ENCODE measurements around the gene EYA4.

EYA4 gene

GRCh38 chr6:133243723-133244305, 2.7 kb downstream of the EYA4 start:
- no peak for DNase-seq

- DNase-seq, result no peak
Measured at GRCh38 chr6:133244519-133244918, 3.4 kb downstream of the EYA4 start.

GRCh38 chr6:133245007-133245406, 3.9 kb downstream of the EYA4 start:
- DNase-seq, result no peak

- no peak for DNase-seq
Measured at GRCh38 chr6:133245422-133245903, 4.3 kb downstream of the EYA4 start.

- no peak for DNase-seq
Measured at GRCh38 chr6:133247581-133247980, 6.4 kb downstream of the EYA4 start.

- no peak for DNase-seq
Measured at GRCh38 chr6:133248241-133249001, 7.3 kb downstream of the EYA4 start.

GRCh38 chr6:133251688-133252087, 10.5 kb downstream of the EYA4 start:
- DNase-seq, result no peak

- no peak for DNase-seq
Measured at GRCh38 chr6:133254552-133255228, 13.5 kb downstream of the EYA4 start.

GRCh38 chr6:133257545-133258105, 16.5 kb downstream of the EYA4 start:
- no peak for DNase-seq

GRCh38 chr6:133259561-133259960, 18.4 kb downstream of the EYA4 start:
- no peak for DNase-seq

GRCh38 chr6:133262804-133263203, 21.6 kb downstream of the EYA4 start:
- DNase-seq, result no peak

GRCh38 chr6:133265066-133265465, 23.9 kb downstream of the EYA4 start:
- no peak for DNase-seq

GRCh38 chr6:133266186-133266585, 25.0 kb downstream of the EYA4 start:
- no peak for DNase-seq

- no peak for DNase-seq
Measured at GRCh38 chr6:133268621-133269020, 27.5 kb downstream of the EYA4 start.

GRCh38 chr6:133274813-133275212, 33.7 kb downstream of the EYA4 start:
- no peak for DNase-seq

GRCh38 chr6:133275213-133275612, 34.1 kb downstream of the EYA4 start:
- DNase-seq, result no peak

GRCh38 chr6:133277228-133277899, 36.2 kb downstream of the EYA4 start:
- DNase-seq, result no peak

GRCh38 chr6:133277900-133278545, 36.9 kb downstream of the EYA4 start:
- DNase-seq, result no peak

- DNase-seq, result no peak
Measured at GRCh38 chr6:133286765-133287164, 45.6 kb downstream of the EYA4 start.

GRCh38 chr6:133288662-133289061, 47.5 kb downstream of the EYA4 start:
- no peak for DNase-seq

GRCh38 chr6:133289733-133290306, 48.7 kb downstream of the EYA4 start:
- no peak for DNase-seq

GRCh38 chr6:133290930-133291329, 49.8 kb downstream of the EYA4 start:
- DNase-seq, result no peak

All from CD4-positive, alpha-beta T cell treated with Interferon gamma for 1 hour (primary cell).